ENCODE data around the gene KIAA1210. TPM values are rescaled to one million over a fixed set of nuclear protein-coding genes. Genes with fewer than 3 reads are reported as not detected.

The KIAA1210 gene
- total RNA-seq, 1 donor from 2014 or later = not detected

DNA sequence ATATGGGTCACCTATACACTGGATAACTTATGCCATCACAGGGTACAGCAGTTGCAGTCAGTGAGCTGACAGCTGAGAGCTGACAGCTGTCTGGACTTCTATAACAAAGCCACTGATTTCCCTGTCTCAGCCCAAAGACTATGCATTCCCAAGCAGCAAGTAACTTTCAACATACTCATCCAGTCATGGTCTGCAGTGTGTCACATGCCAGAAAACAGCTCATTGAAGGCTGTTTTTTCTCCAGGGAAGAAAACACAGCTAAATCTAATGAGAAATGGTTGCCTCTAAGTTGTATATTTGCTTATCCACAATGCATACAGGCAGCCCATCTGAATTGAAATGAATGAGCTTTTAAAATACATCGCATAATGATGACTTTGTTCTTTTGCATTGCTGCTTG, 6.3 kb downstream of the KIAA1210 start:
- DNase-seq (no peak), ATAC-seq (ENCODE audit: low read depth) (no peak)
- no peak overlapping the region for H3K27ac Mint-ChIP-seq
- POLR2A ChIA-PET = no interaction called here
- TF ChIP-seq CTCF (IDR thresholded peaks at IDR 0.05) = no peak
- intact Hi-C loops (cut with micrococcal nuclease) = no loop called here
- H3K27me3 Mint-ChIP-seq = peaks cover 2% of the 10 kb centered on the region
- no peak overlapping the region for H3K4me3 Mint-ChIP-seq
- H3K9me3 Mint-ChIP-seq = no peaks in the 10 kb centered on the region
- CTCF ChIA-PET = no interaction called here
- no peaks in the 10 kb centered on the region for H3K4me1 Mint-ChIP-seq
- H3K36me3 Mint-ChIP-seq (ENCODE audit: low read depth) = no peaks in the 10 kb centered on the region

GRCh38 chrX:119118780-119119395, 8.7 kb downstream of the KIAA1210 start:
- H3K9me3 Mint-ChIP-seq = no peaks in the 10 kb centered on the region
- no peak for TF ChIP-seq CTCF (IDR thresholded peaks at IDR 0.05)
- peaks cover 2% of the 10 kb centered on the region for H3K27me3 Mint-ChIP-seq
- H3K4me1 Mint-ChIP-seq = no peaks in the 10 kb centered on the region
- ATAC-seq (ENCODE audit: low read depth) = peak; percentile 86
- CTCF ChIA-PET = interaction anchor here (0.7 to 1.4 kb wide), 8 partner anchors 11 to 862 kb away, joined by 3 to 7 read pairs (median 3); no protein-coding TSS in a partner anchor
- DNase-seq = peak; percentile 14
- POLR2A ChIA-PET = interaction anchor here (0.6 kb wide), 1 partner anchor 44 kb away, joined by 9 read pairs; no protein-coding TSS in a partner anchor
- H3K4me3 Mint-ChIP-seq = no peak overlapping the region
- no peak overlapping the region for H3K27ac Mint-ChIP-seq
- intact Hi-C loops (cut with micrococcal nuclease) = loop anchor here (1.0 to 5.0 kb wide), 3 partner anchors 100 to 147 kb away; no protein-coding TSS in a partner anchor
- H3K36me3 Mint-ChIP-seq (ENCODE audit: low read depth) = no peaks in the 10 kb centered on the region

DNA sequence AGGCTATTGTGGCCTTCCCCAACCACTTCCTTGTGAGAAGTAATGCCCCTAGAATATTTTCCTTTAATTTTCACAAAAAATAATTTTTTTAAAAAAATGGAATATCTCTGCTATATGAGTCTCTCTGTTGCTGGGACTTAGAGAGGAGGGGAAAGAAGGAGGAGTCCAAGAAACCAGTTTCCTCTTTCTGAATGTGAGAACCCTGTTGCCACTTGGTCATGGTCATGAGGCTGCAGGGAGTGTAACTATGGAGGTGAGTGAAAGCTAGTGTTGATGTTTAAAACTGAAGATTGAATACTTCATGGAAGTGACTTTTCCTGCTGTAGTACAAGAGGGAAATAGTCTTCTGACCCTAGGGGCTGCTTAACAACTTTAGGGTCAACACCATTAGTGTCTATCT, 20.4 kb downstream of the KIAA1210 start:
- DNase-seq (no peak), ATAC-seq (ENCODE audit: low read depth) (no peak)
- Mint-ChIP-seq H3K9me3 (no peaks in the 10 kb centered on the region), H3K27me3 (peaks cover 5% of the 10 kb centered on the region), H3K4me1 (no peaks in the 10 kb centered on the region), H3K4me3 (no peak overlapping the region), H3K36me3 (ENCODE audit: low read depth) (no peaks in the 10 kb centered on the region), H3K27ac (no peak overlapping the region)
- ChIA-PET POLR2A (no interaction called here), CTCF (interaction anchor here (1.4 kb wide), 1 partner anchor 12 kb away, joined by 3 read pairs; no protein-coding TSS in a partner anchor)
- intact Hi-C loops (cut with micrococcal nuclease) = no loop called here
- TF ChIP-seq CTCF (IDR thresholded peaks at IDR 0.05) = no peak

- ATAC-seq (ENCODE audit: low read depth) (no peak), DNase-seq (no peak)
- no peaks in the 10 kb centered on the region for H3K36me3 Mint-ChIP-seq (ENCODE audit: low read depth)
- ChIA-PET POLR2A (no interaction called here), CTCF (no interaction called here)
- peaks cover 5% of the 10 kb centered on the region for H3K27me3 Mint-ChIP-seq
- H3K4me3 Mint-ChIP-seq = no peak overlapping the region
- no peaks in the 10 kb centered on the region for H3K9me3 Mint-ChIP-seq
- intact Hi-C loops (cut with micrococcal nuclease) = no loop called here
- H3K4me1 Mint-ChIP-seq = no peaks in the 10 kb centered on the region
- no peak overlapping the region for H3K27ac Mint-ChIP-seq
- no peak for TF ChIP-seq CTCF (IDR thresholded peaks at IDR 0.05)
Measured at GRCh38 chrX:119105826-119106225, 21.8 kb downstream of the KIAA1210 start.

DNA sequence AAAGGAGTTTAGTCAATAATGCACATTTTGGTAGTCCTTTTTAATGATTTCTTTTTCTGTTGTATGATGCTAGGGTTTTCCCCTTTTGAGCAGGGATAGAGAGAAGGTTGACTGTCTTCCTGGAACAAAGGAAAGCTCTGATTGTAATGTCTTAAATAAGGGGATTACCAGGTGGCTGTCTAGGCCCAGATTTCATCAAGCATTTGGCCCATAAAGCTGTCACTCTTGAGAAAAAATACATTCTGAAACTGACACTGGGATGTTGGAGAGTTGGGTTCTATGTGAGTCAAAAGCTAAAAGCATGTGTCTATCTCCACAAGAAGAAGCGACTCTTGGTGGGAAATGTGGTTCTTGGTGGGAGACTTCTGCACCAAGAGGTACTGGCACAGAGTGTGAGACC, 26.4 kb downstream of the KIAA1210 start:
- no peaks in the 10 kb centered on the region for H3K9me3 Mint-ChIP-seq
- DNase-seq = no peak
- intact Hi-C loops (cut with micrococcal nuclease) = no loop called here
- no peaks in the 10 kb centered on the region for H3K4me1 Mint-ChIP-seq
- H3K27me3 Mint-ChIP-seq = peaks cover 12% of the 10 kb centered on the region
- no peak overlapping the region for H3K4me3 Mint-ChIP-seq
- TF ChIP-seq CTCF (IDR thresholded peaks at IDR 0.05) = no peak
- POLR2A ChIA-PET = no interaction called here
- H3K36me3 Mint-ChIP-seq (ENCODE audit: low read depth) = no peaks in the 10 kb centered on the region
- no peak overlapping the region for H3K27ac Mint-ChIP-seq
- CTCF ChIA-PET = no interaction called here
- ATAC-seq (ENCODE audit: low read depth) = no peak

All from activated B cell treated with CpG ODN at 0.5 μM for 24 hours (primary cell).